ENCODE data around the gene FRAT2.

Gene FRAT2
- total RNA-seq, result 19.3 to 38.1 (median 31.1) reads per million in 4 donors

- DNase-seq, result peak; percentile 77 to 91 (median 82)
Measured at GRCh38 chr10:97334370-97335175, at the start of gene FRAT2. Gene FRAT2 (minus strand): TSS chr10:97334729. CDS start chr10:97334572, 157 bp downstream.

GRCh38 chr10:97384156-97384555 lies 49.6 kb upstream of the FRAT2 start:
- DNase-seq, result no peak

- DNase-seq, result no peak
Measured at GRCh38 chr10:97383159-97383558, 48.6 kb upstream of the FRAT2 start.

- no peak for DNase-seq
Measured at GRCh38 chr10:97381626-97382025, 47.1 kb upstream of the FRAT2 start.

- no peak for DNase-seq
Measured at GRCh38 chr10:97380516-97380915, 46.0 kb upstream of the FRAT2 start.

- no peak for DNase-seq
Measured at GRCh38 chr10:97378933-97379921, 44.7 kb upstream of the FRAT2 start.

GRCh38 chr10:97376413-97376812 lies 41.9 kb upstream of the FRAT2 start:
- DNase-seq, result no peak

GRCh38 chr10:97373456-97373855 lies 38.9 kb upstream of the FRAT2 start:
- no peak for DNase-seq

GRCh38 chr10:97372233-97372875 lies 37.8 kb upstream of the FRAT2 start:
- no peak for DNase-seq

GRCh38 chr10:97371696-97372095 lies 37.2 kb upstream of the FRAT2 start:
- no peak for DNase-seq

GRCh38 chr10:97367126-97367649 lies 32.7 kb upstream of the FRAT2 start:
- no peak for DNase-seq

GRCh38 chr10:97366572-97366971 lies 32.0 kb upstream of the FRAT2 start:
- DNase-seq, result no peak

- DNase-seq, result no peak
Measured at GRCh38 chr10:97365761-97366351, 31.3 kb upstream of the FRAT2 start.

- no peak for DNase-seq
Measured at GRCh38 chr10:97363071-97363470, 28.5 kb upstream of the FRAT2 start.

- no peak for DNase-seq
Measured at GRCh38 chr10:97362310-97363033, 27.9 kb upstream of the FRAT2 start.

- DNase-seq, result no peak
Measured at GRCh38 chr10:97361537-97361901, 27.0 kb upstream of the FRAT2 start.

- no peak for DNase-seq
Measured at GRCh38 chr10:97360705-97361536, 26.4 kb upstream of the FRAT2 start.

GRCh38 chr10:97358781-97359180 lies 24.3 kb upstream of the FRAT2 start:
- no peak for DNase-seq

- no peak for DNase-seq
Measured at GRCh38 chr10:97358349-97358748, 23.8 kb upstream of the FRAT2 start.

GRCh38 chr10:97356918-97357317 lies 22.4 kb upstream of the FRAT2 start:
- DNase-seq, result no peak

Measured in T-helper 1 cell (primary cell).